Suprapubic skin (tissue), 4 donors: Measurements from ENCODE around the gene ITSN2.

Experiments
- CTCF ChIP-seq, 2 donors: fragments of 200-600 bp in 1 of 2; fragments of 450-650 bp in 1 of 2; sonication (generic) in 1 of 2; IDR thresholded peaks; one replicate each; pipeline ENCODE4 v1.5.1; 2016 to 2019; ENCODE audit warnings: antibody characterized with exemption in 2 of 2, mild to moderate bottlenecking in 1 of 2, moderate library complexity in 1 of 2
- POLR2A ChIP-seq, 2 donors: fragments of 450-650 bp; IDR thresholded peaks; one replicate each; pipeline ENCODE4 v1.6.1; 2017; ENCODE audit warnings: antibody characterized with exemption in 2 of 2, mild to moderate bottlenecking in 2 of 2, moderate library complexity in 2 of 2
- POLR2AphosphoS5 ChIP-seq, 3 donors: sonication (generic); formaldehyde crosslinking; IDR thresholded peaks; one replicate each; pipeline ENCODE4 v1.6.1; 2017; ENCODE audit warnings: antibody characterized with exemption in 3 of 3

DNA sequence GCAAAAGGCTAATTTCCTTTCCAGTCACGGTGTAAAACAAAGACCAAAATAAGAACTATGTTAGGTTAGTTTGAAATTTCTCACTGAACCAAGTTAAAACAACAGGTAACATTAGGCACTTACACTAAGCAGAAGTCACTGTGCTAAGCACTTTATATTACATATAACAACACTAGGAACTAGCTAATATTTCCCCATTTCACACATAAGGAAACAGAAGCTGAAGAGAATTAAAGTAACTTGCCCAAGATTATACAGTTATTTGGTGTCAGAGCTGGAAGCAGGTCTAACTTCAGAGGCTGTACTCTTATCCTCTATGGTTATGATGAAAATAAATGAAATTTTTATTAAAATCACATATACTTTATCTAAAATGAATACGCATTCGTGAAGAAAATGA is 5.9 kb downstream of the ITSN2 start:
- TF ChIP-seq CTCF (IDR thresholded peaks at IDR 0.05) (no peak), POLR2AphosphoS5 (IDR thresholded peaks at IDR 0.05) (no peak), POLR2A (IDR thresholded peaks at IDR 0.05) (no peak)
